ENCODE measurements around the gene LGALSL. TPM values are rescaled to one million over a fixed set of nuclear protein-coding genes. Genes with fewer than 3 reads are reported as not detected.
A peak's percentile ranks its signal among the peaks of the same experiment; 100 is the strongest.

The LGALSL gene
- total RNA-seq, 1 experiment from 2014 or later, result 7.4 TPM

- Histone ChIP-seq H3K27ac (ENCODE audit: low read depth, low read length, poor library complexity, severe bottlenecking) (no peak overlapping the region), H3K27me3 (replicated peaks; ENCODE audit: insufficient read depth, low read depth, low read length, poor library complexity) (no peaks in the 10 kb centered on the region)
- CTCF ChIA-PET, result interaction anchor here (0.6 kb wide), 1 partner anchor 292 kb away, joined by 3 read pairs; no protein-coding TSS in a partner anchor
These were observed 6.4 kb downstream of the LGALSL start for GRCh38 chr2:64460330-64460729.

GRCh38 chr2:64461271-64462058 is 7.5 kb downstream of the LGALSL start:
- Histone ChIP-seq H3K27ac (ENCODE audit: low read depth, low read length, poor library complexity, severe bottlenecking) (peak overlapping the region; percentile 51), H3K4me3 (ENCODE audit: low read depth, low read length, poor library complexity, severe bottlenecking) (no peak overlapping the region), H3K4me1 (ENCODE audit: insufficient read depth, low read length, poor library complexity, severe bottlenecking) (peaks cover 23% of the 10 kb centered on the region), H3K36me3 (ENCODE audit: insufficient read depth, low read length, poor library complexity, severe bottlenecking) (no peaks in the 10 kb centered on the region), H3K27me3 (replicated peaks; ENCODE audit: insufficient read depth, low read depth, low read length, poor library complexity) (no peaks in the 10 kb centered on the region), H3K9me3 (ENCODE audit: low read depth, low read length, poor library complexity, severe bottlenecking) (no peaks in the 10 kb centered on the region)
- BruUV-seq (replicated peaks), result no TSS peak
- intact Hi-C loops (cut with micrococcal nuclease; ENCODE audit: unreplicated experiment), result no loop called here
- TF ChIP-seq EZH2 (IDR thresholded peaks at IDR 0.05; ENCODE audit: borderline replicate concordance, low read depth, low read length, poor library complexity, severe bottlenecking), result no peak
- no peak for TF ChIP-seq CTCF (conservative IDR thresholded peaks at IDR 0.05; ENCODE audit: low read depth, low read length)
- DNase-seq (ENCODE audit: low spot score), result peak; percentile 50
- ChIA-PET CTCF (no interaction called here), POLR2A (ENCODE audit: low non-redundant PET) (interaction anchor here (0.6 kb wide), 1 partner anchor 177 kb away, joined by 3 read pairs; no protein-coding TSS in a partner anchor)

More at GRCh38 chr2:64460330-64460729, 6.4 kb downstream of the LGALSL start:
- Histone ChIP-seq H3K36me3 (ENCODE audit: insufficient read depth, low read length, poor library complexity, severe bottlenecking) (no peaks in the 10 kb centered on the region), H3K4me3 (ENCODE audit: low read depth, low read length, poor library complexity, severe bottlenecking) (no peak overlapping the region), H3K9me3 (ENCODE audit: low read depth, low read length, poor library complexity, severe bottlenecking) (no peaks in the 10 kb centered on the region), H3K4me1 (ENCODE audit: insufficient read depth, low read length, poor library complexity, severe bottlenecking) (peaks cover 23% of the 10 kb centered on the region)
- POLR2A ChIA-PET (ENCODE audit: low non-redundant PET), result no interaction called here
- no TSS peak for BruUV-seq (replicated peaks)
- DNase-seq (ENCODE audit: low spot score), result no peak
- TF ChIP-seq CTCF (conservative IDR thresholded peaks at IDR 0.05; ENCODE audit: low read depth, low read length) (no peak), EZH2 (IDR thresholded peaks at IDR 0.05; ENCODE audit: borderline replicate concordance, low read depth, low read length, poor library complexity, severe bottlenecking) (no peak)
- intact Hi-C loops (cut with micrococcal nuclease; ENCODE audit: unreplicated experiment), result no loop called here

- Histone ChIP-seq H3K4me1 (ENCODE audit: insufficient read depth, low read length, poor library complexity, severe bottlenecking) (peaks cover 23% of the 10 kb centered on the region), H3K9me3 (ENCODE audit: low read depth, low read length, poor library complexity, severe bottlenecking) (no peaks in the 10 kb centered on the region), H3K36me3 (ENCODE audit: insufficient read depth, low read length, poor library complexity, severe bottlenecking) (no peaks in the 10 kb centered on the region), H3K27ac (ENCODE audit: low read depth, low read length, poor library complexity, severe bottlenecking) (peak overlapping the region; percentile 51), H3K4me3 (ENCODE audit: low read depth, low read length, poor library complexity, severe bottlenecking) (no peak overlapping the region), H3K27me3 (replicated peaks; ENCODE audit: insufficient read depth, low read depth, low read length, poor library complexity) (no peaks in the 10 kb centered on the region)
- intact Hi-C loops (cut with micrococcal nuclease; ENCODE audit: unreplicated experiment), result no loop called here
- no TSS peak for BruUV-seq (replicated peaks)
- no peak for TF ChIP-seq EZH2 (IDR thresholded peaks at IDR 0.05; ENCODE audit: borderline replicate concordance, low read depth, low read length, poor library complexity, severe bottlenecking)
- no peak for TF ChIP-seq CTCF (conservative IDR thresholded peaks at IDR 0.05; ENCODE audit: low read depth, low read length)
- CTCF ChIA-PET, result no interaction called here
- POLR2A ChIA-PET (ENCODE audit: low non-redundant PET), result interaction anchor here (0.6 kb wide), 1 partner anchor 178 kb away, joined by 3 read pairs; no protein-coding TSS in a partner anchor
- no peak for DNase-seq (ENCODE audit: low spot score)
These were observed 8.2 kb downstream of the LGALSL start for GRCh38 chr2:64462171-64462570.
